Lower lobe of right lung (tissue), 2 donors: ENCODE measurements around the gene EPS15. TPM values are rescaled to one million over a fixed set of nuclear protein-coding genes. Genes with fewer than 3 reads are reported as not detected.

Experiments used
- ATAC-seq, 2 donors: fragments of 200-7000 bp; cut with Tn5 transposase; one replicate each; pipeline ENCODE4 v1.9.1; 2020 to 2022; ENCODE audit warnings: mild to moderate bottlenecking in 2 of 2, moderate library complexity in 2 of 2
- DNase-seq: peaks from one replicate; pipeline ENCODE4 v3.0.0-alpha.2; 2020
- H3K27ac ChIP-seq: fragments of 200-600 bp; one replicate; pipeline ENCODE4 v1.8.0; 2022
- H3K27me3 ChIP-seq: fragments of 200-600 bp; one replicate; pipeline ENCODE4 v1.8.0; 2022; ENCODE audit warnings: low read depth
- H3K36me3 ChIP-seq: fragments of 200-600 bp; one replicate; pipeline ENCODE4 v1.8.0; 2022; ENCODE audit warnings: mild to moderate bottlenecking
- H3K4me1 ChIP-seq: fragments of 200-600 bp; one replicate; pipeline ENCODE4 v1.8.0; 2022
- H3K4me3 ChIP-seq: fragments of 200-600 bp; one replicate; pipeline ENCODE4 v1.8.0; 2022; ENCODE audit warnings: mild to moderate bottlenecking
- H3K9me3 ChIP-seq: fragments of 200-600 bp; one replicate; pipeline ENCODE4 v1.8.0; 2022
- intact Hi-C: fragments of 100-400 bp; cut with DNase I; formaldehyde crosslinking; loops from one replicate; pipeline ENCODE4 v1.11.0; 2022
- total RNA-seq: library from RNA; stranded (reverse); fragmentation: NEBNext Ultra II Directional; extraction: Animal tissue kit (Norgen Biotek cat#: 25700); gene quantifications from one replicate; pipeline ENCODE4 v1.2.1, GENCODE V29; 2021
- TF ChIP-seq, protein P1 (sequence below): fragments of 200-600 bp; IDR thresholded peaks from one replicate; pipeline ENCODE4 v1.8.0; 2022; ENCODE audit warnings: antibody characterized with exemption, mild to moderate bottlenecking
- donor health status: DM: no; HTN: yes; CAD: no; lungs with severe emphysema.

Gene EPS15
- total RNA-seq, 1 donor from 2014 or later = 90.2 TPM

- H3K4me3 ChIP-seq = peak overlapping the region; percentile 40
- peak; percentile 87 for DNase-seq
- intact Hi-C loops = no loop called here
- no peaks in the 10 kb centered on the region for H3K27me3 ChIP-seq
- TF ChIP-seq, protein P1, sequence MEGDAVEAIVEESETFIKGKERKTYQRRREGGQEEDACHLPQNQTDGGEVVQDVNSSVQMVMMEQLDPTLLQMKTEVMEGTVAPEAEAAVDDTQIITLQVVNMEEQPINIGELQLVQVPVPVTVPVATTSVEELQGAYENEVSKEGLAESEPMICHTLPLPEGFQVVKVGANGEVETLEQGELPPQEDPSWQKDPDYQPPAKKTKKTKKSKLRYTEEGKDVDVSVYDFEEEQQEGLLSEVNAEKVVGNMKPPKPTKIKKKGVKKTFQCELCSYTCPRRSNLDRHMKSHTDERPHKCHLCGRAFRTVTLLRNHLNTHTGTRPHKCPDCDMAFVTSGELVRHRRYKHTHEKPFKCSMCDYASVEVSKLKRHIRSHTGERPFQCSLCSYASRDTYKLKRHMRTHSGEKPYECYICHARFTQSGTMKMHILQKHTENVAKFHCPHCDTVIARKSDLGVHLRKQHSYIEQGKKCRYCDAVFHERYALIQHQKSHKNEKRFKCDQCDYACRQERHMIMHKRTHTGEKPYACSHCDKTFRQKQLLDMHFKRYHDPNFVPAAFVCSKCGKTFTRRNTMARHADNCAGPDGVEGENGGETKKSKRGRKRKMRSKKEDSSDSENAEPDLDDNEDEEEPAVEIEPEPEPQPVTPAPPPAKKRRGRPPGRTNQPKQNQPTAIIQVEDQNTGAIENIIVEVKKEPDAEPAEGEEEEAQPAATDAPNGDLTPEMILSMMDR = no peak
- peak; percentile 91 to 93 for ATAC-seq
- H3K9me3 ChIP-seq = no peaks in the 10 kb centered on the region
- H3K4me1 ChIP-seq = peaks cover 16% of the 10 kb centered on the region
- peak overlapping the region; percentile 71 for H3K27ac ChIP-seq
- H3K36me3 ChIP-seq = no peaks in the 10 kb centered on the region
Measured at GRCh38 chr1:51329443-51330325, 189.4 kb downstream of the EPS15 start.

- ATAC-seq (no peak), DNase-seq (no peak)
- peaks cover 16% of the 10 kb centered on the region for H3K4me1 ChIP-seq
- TF ChIP-seq, protein P1 = no peak
- intact Hi-C loops = no loop called here
- no peaks in the 10 kb centered on the region for H3K9me3 ChIP-seq
- no peaks in the 10 kb centered on the region for H3K27me3 ChIP-seq
- peak overlapping the region; percentile 46 for H3K27ac ChIP-seq
- no peaks in the 10 kb centered on the region for H3K36me3 ChIP-seq
- H3K4me3 ChIP-seq = peak overlapping the region; percentile 40
Measured at GRCh38 chr1:51328926-51329325, 190.1 kb downstream of the EPS15 start.

DNA sequence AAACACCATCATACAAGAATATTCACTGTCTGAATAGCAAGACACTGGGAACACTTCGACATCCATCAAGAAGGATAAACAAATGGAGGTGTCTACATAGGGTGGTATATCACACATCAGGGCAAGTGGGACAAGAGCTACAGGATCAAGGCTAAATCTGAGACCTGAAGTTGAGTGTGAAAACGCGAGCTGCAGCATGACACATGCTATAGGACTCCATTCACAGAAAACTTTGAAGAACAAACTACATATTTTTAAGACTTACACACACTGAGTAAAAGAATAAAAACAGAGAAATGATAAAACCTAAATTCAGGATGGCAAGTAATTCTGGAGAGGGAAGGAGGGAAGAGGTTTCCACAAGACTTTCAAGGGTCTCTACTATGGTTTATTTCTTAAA lies 190.8 kb downstream of the EPS15 start:
- intact Hi-C loops = no loop called here
- ATAC-seq (no peak), DNase-seq (no peak)
- Histone ChIP-seq H3K9me3 (no peaks in the 10 kb centered on the region), H3K27me3 (no peaks in the 10 kb centered on the region), H3K4me3 (no peak overlapping the region), H3K4me1 (peaks cover 16% of the 10 kb centered on the region), H3K36me3 (no peaks in the 10 kb centered on the region), H3K27ac (no peak overlapping the region)
- TF ChIP-seq, protein P1 = no peak

DNA sequence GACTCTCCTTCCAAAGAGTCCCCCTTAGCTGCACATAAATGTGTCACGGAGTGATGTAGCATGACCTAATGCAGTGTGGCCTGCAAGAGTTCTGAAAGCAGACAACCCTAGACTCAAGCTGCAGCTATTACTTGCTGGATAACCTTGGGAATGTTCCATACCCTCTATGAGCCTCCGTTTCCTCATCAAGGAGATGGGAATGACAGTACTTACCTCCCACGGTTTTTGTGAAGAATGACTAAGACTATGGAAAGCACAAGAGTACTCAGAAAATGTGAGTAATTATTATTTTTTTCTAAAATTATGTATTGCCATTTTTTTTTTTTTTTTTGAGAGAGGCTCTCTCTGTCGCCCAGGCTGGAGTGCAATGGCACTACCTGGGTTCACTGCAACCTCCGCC lies 191.7 kb downstream of the EPS15 start:
- TF ChIP-seq, protein P1 = no peak

GRCh38 chr1:51326839-51327238 lies 192.2 kb downstream of the EPS15 start:
- Histone ChIP-seq H3K36me3 (no peaks in the 10 kb centered on the region), H3K27me3 (no peaks in the 10 kb centered on the region), H3K9me3 (no peaks in the 10 kb centered on the region), H3K4me3 (no peak overlapping the region), H3K27ac (no peak overlapping the region), H3K4me1 (peaks cover 16% of the 10 kb centered on the region)
- TF ChIP-seq, protein P1 = no peak
- no peak for ATAC-seq
- intact Hi-C loops = no loop called here
- no peak for DNase-seq

More for the DNA sequence above, 191.7 kb downstream of the EPS15 start:
- DNase-seq (no peak), ATAC-seq (no peak)
- Histone ChIP-seq H3K27ac (no peak overlapping the region), H3K4me1 (peaks cover 16% of the 10 kb centered on the region), H3K4me3 (no peak overlapping the region), H3K36me3 (no peaks in the 10 kb centered on the region), H3K9me3 (no peaks in the 10 kb centered on the region), H3K27me3 (no peaks in the 10 kb centered on the region)
- intact Hi-C loops = no loop called here
